Measurements from ENCODE around the gene RFTN1. TPM values are rescaled to one million over a fixed set of nuclear protein-coding genes. Genes with fewer than 3 reads are reported as not detected.

RFTN1 gene
- total and polyA plus RNA-seq, 9 of the 15 experiments (the other 6 are each of a cell fraction or from before 2014, with no cell fraction given): 0.08 to 0.51 (median 0.11) TPM; not detected in 6

DNA sequence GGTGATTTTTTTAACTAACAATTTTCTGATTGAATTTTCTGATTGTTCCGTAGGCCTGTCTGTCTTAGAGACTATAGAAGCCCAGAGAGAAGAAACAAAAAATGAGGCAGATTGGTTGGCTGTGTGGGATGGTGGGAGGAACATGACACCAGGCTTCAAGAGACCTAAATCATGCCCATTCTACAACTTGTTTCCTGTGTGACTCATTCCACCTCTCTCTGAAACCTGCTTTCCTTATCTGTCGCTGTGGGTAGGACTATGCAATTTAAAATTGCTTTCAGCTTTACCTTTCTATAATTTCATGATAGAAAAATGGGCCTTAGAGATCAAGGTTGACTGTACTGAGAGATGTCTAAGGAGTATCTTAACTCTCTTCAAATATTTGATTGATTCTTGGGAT lies 203.9 kb downstream of the RFTN1 start (continued):
- peak; percentile 31; the same call in 1 of the 2 replicates for TF ChIP-seq MYC (IDR thresholded peaks at IDR 0.05; ENCODE audit: low read depth, low read length)
- no peak for TF ChIP-seq MYC (CRISPR knock-in tag; IDR thresholded peaks at IDR 0.05; ENCODE audit: borderline replicate concordance, low read depth)
- peak; percentile 24; the same call in 1 of the 2 replicates for TF ChIP-seq MTA1 (IDR thresholded peaks at IDR 0.05; ENCODE audit: borderline replicate concordance)
- TF ChIP-seq ZEB2 (IDR thresholded peaks at IDR 0.05): peak; percentile 92
- TF ChIP-seq, protein P1, sequence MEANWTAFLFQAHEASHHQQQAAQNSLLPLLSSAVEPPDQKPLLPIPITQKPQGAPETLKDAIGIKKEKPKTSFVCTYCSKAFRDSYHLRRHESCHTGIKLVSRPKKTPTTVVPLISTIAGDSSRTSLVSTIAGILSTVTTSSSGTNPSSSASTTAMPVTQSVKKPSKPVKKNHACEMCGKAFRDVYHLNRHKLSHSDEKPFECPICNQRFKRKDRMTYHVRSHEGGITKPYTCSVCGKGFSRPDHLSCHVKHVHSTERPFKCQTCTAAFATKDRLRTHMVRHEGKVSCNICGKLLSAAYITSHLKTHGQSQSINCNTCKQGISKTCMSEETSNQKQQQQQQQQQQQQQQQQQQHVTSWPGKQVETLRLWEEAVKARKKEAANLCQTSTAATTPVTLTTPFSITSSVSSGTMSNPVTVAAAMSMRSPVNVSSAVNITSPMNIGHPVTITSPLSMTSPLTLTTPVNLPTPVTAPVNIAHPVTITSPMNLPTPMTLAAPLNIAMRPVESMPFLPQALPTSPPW (CRISPR knock-in tag; IDR thresholded peaks at IDR 0.05): peak; percentile 32; the same call in 1 of the 2 replicates
- no peak for TF ChIP-seq ADNP (tag; IDR thresholded peaks at IDR 0.05)
- 0 out of 4 replicates have a peak, but pooled peaks of 1 of the 2 experiments have one; percentile 44 for TF ChIP-seq SRF (CRISPR knock-in tag; IDR thresholded peaks at IDR 0.05)
- peak; percentile 83 for TF ChIP-seq EP300 (IDR thresholded peaks at IDR 0.05; ENCODE audit: low read length)
- TF ChIP-seq RBM25 (IDR thresholded peaks at IDR 0.05; ENCODE audit: low read depth, low read length, severe bottlenecking): no peak
- TF ChIP-seq ZNF165 (CRISPR knock-in tag; IDR thresholded peaks at IDR 0.05; ENCODE audit: borderline replicate concordance): no peak
- peak; percentile 52 for TF ChIP-seq NEUROD1 (IDR thresholded peaks at IDR 0.05; ENCODE audit: borderline replicate concordance, low read depth, low read length, partially characterized antibody)
- TF ChIP-seq SMARCB1 (IDR thresholded peaks at IDR 0.05; ENCODE audit: insufficient read length, low read depth): no peak
- TF ChIP-seq SIN3A (IDR thresholded peaks at IDR 0.05; ENCODE audit: borderline replicate concordance in 2 of 2, control insufficient read depth in 1 of 2, low read depth in 2 of 2, low read length in 2 of 2): no peak
- TF ChIP-seq, protein P2, sequence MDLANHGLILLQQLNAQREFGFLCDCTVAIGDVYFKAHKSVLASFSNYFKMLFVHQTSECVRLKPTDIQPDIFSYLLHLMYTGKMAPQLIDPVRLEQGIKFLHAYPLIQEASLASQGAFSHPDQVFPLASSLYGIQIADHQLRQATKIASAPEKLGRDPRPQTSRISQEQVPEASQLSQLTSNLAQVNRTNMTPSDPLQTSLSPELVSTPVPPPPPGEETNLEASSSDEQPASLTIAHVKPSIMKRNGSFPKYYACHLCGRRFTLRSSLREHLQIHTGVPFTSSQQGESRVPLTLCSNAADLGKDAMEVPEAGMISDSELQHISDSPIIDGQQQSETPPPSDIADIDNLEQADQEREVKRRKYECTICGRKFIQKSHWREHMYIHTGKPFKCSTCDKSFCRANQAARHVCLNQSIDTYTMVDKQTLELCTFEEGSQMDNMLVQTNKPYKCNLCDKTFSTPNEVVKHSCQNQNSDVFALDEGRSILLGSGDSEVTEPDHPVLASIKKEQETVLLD (IDR thresholded peaks at IDR 0.05): peak; percentile 30; the same call in 1 of the 2 replicates
- TF ChIP-seq RNF2 (IDR thresholded peaks at IDR 0.05): 0 out of 2 replicates have a peak, but pooled peaks have one; percentile 30
- TF ChIP-seq ZNF699 (CRISPR knock-in tag; IDR thresholded peaks at IDR 0.05; ENCODE audit: insufficient replicate concordance): no peak
- peak; percentile 35; the same call in 1 of the 2 replicates for TF ChIP-seq HDAC2 (IDR thresholded peaks at IDR 0.05)
- TF ChIP-seq, protein P3, sequence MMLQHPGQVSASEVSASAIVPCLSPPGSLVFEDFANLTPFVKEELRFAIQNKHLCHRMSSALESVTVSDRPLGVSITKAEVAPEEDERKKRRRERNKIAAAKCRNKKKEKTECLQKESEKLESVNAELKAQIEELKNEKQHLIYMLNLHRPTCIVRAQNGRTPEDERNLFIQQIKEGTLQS (IDR thresholded peaks at IDR 0.05): peak; percentile 93
- TF ChIP-seq, protein P3 (CRISPR knock-in tag; conservative IDR thresholded peaks at IDR 0.05): no peak; the same call in 1 of the 2 replicates
- TF ChIP-seq RCOR1 (IDR thresholded peaks at IDR 0.05; ENCODE audit: borderline replicate concordance in 1 of 2, low read depth in 2 of 2, low read length in 2 of 2): peak in 1 of 2 experiments; percentile 77; a peak in 2 of 4 replicates
- TF ChIP-seq CHCHD3 (CRISPR knock-in tag; IDR thresholded peaks at IDR 0.05): no peak
- peak; percentile 71; the same call in 1 of the 2 replicates for TF ChIP-seq GATAD2B (IDR thresholded peaks at IDR 0.05; ENCODE audit: borderline replicate concordance)
- TF ChIP-seq, protein P4, sequence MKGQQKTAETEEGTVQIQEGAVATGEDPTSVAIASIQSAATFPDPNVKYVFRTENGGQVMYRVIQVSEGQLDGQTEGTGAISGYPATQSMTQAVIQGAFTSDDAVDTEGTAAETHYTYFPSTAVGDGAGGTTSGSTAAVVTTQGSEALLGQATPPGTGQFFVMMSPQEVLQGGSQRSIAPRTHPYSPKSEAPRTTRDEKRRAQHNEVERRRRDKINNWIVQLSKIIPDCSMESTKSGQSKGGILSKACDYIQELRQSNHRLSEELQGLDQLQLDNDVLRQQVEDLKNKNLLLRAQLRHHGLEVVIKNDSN (CRISPR knock-in tag; IDR thresholded peaks at IDR 0.05): no peak
- peak; percentile 99 for TF ChIP-seq JUND (IDR thresholded peaks at IDR 0.05; ENCODE audit: borderline replicate concordance, low read depth, low read length)
- TF ChIP-seq JUND (tag; IDR thresholded peaks at IDR 0.05; ENCODE audit: borderline replicate concordance, low read depth, low read length): peak; percentile 98
- TF ChIP-seq PCBP1 (IDR thresholded peaks at IDR 0.05; ENCODE audit: low read depth, low read length, poor library complexity, severe bottlenecking): no peak
